Raji (cell line): ENCODE measurements around the gene NOS1AP.

ENCODE experiments used
- POLR2A ChIP-seq: IDR thresholded peaks from 2 replicates; pipeline ENCODE4 v1.6.1; 2011; ENCODE audit warnings: low read depth, low read length, control low read depth; ENCODE audit not compliant: insufficient read depth

NOS1AP gene

DNA sequence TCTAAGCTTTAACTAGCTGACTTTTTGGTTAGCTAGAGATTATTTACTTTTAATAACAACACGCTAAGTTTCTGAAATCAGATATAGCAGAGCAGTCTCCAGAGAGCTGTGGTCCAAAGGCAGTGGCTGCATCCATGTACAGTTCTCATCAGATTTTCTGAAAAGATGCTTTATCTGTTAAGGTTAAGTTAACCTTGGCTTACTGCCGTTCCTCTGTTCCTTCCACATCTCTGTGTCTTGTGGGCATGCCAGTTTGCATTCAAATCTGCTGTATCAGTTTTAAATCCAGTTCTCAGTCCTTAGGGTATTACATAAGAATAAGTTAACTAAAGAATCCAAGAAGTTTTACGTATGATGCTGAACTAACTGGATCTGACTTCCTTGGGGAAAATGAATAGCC is 260.3 kb downstream of the NOS1AP start:
- no peak for TF ChIP-seq POLR2A

DNA sequence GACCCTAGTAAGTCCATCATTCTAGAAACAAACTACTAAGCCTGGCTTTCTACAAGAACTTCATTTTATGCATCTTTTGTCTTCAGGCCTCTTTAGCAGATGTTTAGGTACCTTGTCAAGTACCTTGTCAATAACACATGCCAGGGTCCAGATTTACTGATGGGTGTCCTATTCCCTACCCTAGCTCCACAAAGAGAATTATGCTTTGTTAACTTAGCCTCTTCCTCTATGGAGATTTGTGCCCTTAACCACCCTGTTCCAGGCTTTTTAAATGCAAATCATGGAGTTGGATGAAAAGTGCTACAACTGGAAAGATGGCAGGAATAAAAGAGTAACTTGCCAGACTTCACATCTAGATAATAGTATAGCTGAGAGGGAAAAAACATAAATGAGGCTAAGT is 264.5 kb downstream of the NOS1AP start:
- TF ChIP-seq POLR2A = no peak

DNA sequence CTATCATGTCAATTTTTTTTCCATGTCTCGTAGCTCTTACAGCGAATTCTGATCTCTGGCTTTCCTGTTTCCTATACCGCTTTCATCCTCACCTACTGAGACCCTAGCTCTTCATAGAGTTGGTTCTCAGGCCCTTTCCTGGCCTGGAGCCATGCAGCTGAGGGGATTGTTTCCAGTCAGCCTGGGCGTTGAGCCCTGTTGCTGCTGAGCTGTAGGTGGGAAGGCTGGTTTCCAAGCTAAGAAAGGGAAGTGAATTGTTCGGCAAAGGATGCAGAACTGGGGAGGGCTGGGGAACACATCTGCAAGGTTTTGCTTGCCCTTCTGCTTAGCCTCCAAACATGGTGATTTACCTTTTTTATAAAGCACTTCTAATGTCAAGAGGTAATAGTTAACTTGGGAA is 265.6 kb downstream of the NOS1AP start:
- no peak for TF ChIP-seq POLR2A

DNA sequence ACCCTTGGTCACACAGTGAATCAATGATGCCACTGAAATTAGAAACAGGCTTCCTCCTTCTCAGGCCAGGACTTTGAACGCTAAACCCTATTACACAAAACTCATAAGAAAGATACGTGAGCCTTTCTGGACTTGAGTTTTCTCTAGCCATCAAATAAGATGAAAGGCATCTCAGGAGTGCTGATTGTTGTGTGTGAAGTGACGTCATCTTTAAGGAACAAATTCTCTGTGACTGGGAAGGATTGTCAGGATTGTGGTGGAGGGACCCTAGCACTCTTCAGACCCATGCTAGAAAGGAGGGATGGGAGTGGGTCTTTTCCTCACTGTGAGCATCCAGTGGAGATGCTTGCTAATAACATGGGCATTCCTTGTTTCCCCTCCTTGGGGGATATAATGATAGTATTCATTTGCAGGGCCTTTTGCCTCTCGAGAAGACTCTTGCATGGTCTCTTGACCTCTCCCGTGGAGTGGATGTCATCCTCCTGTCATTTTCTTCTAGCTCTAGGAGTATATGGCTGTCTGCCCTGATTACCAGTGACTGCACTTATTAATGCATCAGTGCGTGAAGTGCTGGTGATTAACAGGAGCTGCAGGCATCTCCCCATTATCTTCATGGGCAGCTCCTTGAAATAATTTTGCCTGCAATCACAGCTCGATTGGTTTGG is 267.3 kb downstream of the NOS1AP start:
- no peak for TF ChIP-seq POLR2A

DNA sequence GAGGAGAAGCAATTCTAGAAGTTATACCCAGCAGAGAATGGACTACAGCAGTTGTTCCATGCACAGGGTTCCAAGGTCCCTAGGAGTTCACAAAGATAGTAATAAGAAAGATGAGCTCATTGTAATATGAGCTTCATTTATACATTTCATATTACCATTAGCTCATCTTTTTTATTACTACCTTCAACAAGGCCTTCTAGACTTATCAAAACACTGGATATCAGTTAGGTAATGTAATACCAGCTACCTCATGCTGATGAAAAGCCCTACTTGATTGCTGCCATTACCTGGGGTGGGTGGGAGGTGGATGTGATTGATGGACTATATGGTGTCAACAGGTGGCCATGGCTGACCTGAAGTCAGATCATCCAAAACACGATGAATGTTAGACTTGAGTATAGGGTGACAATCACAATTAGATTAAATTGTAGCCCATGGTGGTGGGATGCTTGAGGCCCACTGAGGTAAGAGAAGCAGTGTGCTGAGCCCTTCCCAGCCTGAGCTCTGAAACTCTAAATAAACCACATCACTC is 273.0 kb downstream of the NOS1AP start:
- TF ChIP-seq POLR2A = no peak

DNA sequence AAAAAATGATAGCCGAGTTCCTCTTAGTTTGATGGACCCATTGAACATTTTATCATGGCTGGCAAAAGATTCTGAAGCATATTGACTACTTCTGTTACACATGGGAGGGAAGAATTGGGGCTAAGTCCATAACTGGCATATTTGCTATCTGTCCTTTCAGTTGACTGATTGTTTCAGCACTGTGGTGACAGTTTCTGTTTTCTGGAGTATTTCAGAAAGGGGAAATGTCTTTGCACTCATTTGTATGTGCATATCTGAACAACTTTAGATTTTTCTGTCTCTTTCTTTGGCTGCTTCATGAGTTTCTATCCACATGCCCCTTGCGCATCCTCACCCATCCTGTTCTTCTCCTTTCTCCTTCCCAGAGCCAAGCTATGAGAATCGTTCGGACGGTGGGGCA is 274.0 kb downstream of the NOS1AP start:
- TF ChIP-seq POLR2A = no peak

DNA sequence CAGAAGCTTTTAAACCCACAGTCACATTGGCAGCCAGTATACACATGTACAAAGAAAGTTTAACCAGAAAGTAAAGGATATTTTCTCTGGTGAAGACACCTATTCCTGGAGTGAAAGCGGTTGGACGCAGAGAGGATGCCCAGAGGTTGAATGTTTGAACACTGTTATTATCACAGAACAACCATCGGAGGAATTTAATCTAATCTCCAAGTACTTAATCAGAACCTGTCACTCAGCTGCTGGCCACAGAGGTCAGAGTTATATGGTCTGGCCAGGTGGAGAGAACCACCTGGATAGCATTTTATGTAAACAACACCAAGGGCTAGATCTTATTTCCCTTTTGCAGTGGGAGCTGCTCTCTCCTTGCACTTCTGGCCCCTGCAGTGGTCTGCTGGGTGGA is 277.8 kb downstream of the NOS1AP start:
- TF ChIP-seq POLR2A = no peak

DNA sequence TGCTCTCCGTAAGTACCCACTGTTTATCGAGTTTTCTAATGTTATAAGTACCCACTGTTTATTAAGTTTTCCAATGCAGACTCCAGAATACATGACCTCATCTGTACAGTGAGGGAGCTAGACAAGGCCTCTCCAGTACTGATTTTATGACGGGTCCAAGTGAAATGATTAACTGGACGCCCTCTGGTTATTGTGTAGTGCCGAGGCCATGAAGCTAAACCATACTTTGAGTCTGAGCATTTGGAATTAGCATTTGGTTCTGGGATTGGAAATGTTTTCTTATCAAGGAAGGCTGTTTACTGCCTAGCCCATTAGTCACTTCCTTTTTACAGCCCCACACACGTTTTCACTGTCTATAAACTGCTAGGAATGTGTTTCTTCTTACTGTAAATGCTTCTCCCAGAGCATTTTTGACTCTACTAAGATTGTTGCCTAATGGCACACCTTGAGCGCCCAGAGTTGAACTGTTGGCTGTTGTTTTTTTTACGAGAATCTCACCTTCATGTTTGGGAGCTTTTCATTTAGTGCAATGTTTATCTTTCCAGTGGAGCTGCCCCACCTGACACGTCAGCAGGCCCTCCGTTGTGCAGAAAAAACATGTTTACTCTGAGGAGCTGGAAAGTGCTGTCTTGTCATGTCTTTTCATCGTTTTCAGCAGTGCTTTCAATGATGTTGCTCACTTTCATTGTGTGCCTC is 280.3 kb downstream of the NOS1AP start:
- no peak for TF ChIP-seq POLR2A

DNA sequence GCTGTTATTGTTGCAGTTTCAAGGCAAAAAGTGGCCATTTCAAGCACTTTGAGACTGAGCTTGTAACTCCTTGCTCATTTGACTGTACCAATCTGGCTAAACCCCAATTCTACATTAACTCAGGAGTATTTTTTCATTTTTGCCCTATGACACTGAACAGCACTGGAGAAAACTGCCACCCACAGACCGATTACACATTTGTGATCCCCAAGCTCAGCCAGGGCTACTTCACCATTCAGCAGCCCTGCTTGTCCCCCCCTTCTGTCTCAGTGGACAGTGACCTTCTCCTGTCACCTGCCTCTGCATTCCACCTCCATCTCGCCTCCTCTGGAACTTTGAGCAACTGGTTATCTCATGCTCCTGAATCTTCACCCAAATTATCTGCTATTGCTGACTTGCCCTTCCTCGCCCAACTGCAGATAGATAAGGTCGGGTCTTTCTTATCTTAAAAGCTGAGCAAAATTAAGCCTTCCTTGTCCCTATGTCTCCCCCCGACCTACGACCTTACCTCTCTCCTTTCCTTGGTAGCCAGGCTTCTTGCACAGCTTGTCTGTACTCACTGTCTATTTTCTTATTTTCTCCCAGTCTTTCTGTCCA is 281.9 kb downstream of the NOS1AP start:
- TF ChIP-seq POLR2A = no peak

DNA sequence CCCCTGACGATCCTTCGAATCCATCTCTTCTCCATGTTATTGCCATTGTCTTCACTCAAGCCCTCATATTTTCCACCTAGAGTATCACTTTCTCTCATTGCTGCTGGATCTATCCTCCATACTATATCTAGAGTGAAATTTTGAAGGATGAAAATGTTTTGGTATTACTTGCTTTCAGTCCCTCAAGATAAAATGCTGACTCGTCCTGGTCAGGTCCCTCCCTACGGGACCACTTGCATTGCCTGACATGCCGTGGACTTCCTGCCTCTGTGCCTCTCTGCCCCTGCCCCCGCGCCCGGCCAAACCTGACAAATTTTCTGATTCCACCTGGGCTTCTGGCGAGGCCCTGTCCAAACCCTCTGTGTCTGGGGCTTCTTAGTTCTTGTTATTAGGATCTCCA is 283.6 kb downstream of the NOS1AP start:
- no peak for TF ChIP-seq POLR2A

DNA sequence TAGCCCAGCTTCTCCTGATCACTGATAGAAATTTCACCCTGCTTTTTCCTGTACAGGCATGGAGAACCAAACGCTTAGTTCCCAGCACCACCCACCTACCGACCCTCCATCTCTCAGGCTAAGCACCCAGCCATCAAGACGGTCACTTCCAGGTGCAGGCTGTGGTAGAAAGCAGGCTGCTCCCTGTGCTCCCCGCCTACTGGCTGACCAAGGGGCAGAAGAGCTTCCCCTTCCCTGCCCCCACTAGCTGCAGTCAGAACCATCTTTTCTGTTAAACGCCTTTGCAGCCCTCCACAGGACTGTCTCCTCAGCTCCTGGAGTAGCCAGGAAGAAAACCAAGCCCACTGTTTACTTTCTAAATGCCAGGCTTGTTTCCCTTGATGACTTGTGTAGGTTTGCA is 284.2 kb downstream of the NOS1AP start:
- TF ChIP-seq POLR2A = no peak

DNA sequence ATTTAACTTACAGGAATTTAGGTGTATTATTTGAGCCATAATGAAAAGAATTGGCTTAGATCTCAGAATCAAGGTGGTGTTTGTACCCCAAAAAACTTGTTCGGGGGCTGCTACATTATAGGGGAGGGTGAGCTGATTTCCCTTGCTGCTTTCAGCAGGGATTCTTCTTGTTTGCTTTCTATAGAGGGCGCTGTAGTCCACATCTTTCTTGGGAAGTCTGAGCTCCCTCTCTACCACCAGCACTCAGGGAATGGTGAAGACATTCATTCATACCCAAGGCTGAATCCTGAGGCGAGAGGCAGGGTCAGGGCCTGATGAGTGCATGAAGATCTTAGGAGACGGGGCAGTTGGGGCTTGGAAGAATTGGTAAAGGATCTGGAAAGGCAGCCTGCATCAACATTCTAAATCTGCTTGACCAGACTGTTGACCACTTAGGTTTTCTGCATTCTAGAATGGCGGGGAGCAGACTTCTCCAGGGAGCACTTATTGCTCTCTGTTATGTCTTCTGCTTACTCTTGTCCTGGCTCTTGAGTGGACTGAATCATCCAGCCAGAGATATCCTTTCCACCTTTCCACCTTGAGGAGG is 288.3 kb downstream of the NOS1AP start:
- TF ChIP-seq POLR2A = no peak

DNA sequence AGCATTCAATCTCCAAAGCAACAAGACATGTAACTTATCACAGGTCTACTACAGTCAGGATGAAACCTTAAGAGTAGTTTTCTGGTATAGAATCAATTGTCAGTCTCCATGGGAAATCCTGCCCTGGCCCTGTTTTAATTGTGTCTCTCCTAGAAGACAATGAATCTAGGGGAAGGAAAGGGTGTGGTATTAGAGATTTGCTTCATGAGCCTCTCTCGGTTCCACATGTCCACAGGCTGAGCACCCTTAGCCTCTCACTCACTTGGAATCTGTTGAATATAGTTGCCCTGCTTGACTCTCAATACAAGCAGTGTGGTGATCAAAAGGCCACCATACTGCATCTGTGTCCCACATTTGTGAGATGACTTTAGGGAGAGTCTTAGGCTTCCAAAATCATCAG is 289.4 kb downstream of the NOS1AP start:
- TF ChIP-seq POLR2A = no peak

DNA sequence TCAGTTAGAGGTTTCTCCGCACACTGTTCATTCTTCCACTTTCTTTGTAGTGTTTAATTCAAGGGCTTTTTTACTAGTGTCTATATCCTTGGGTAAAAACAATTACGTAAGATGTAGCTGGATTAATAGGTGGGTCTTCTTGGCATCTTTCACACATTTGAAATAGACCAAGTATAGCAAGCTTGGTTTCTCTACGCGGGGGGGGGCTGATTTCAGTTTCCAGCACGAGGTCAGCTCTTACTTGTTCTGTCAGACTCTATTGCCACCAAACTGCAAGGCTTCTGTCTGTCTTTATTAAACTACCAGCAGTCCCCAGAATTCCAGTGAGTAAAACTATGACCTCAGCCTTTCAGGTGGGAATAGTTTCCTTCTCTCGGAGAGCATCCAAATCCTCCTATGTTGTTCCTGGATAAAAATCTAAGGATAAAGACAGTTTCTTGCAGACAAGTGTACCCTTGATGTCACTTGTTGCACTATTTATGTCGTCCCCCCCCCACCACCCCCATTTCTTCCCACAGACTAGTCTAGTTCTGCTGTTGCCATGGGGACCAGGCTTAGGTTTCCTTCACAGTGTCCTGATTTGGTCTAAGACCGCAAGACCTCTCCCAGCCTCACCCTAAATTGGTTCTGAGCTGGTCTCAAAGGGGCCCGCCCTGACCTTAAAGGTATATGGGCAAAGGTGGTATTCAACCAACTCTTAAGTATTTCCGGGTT is 290.2 kb downstream of the NOS1AP start:
- TF ChIP-seq POLR2A = no peak

DNA sequence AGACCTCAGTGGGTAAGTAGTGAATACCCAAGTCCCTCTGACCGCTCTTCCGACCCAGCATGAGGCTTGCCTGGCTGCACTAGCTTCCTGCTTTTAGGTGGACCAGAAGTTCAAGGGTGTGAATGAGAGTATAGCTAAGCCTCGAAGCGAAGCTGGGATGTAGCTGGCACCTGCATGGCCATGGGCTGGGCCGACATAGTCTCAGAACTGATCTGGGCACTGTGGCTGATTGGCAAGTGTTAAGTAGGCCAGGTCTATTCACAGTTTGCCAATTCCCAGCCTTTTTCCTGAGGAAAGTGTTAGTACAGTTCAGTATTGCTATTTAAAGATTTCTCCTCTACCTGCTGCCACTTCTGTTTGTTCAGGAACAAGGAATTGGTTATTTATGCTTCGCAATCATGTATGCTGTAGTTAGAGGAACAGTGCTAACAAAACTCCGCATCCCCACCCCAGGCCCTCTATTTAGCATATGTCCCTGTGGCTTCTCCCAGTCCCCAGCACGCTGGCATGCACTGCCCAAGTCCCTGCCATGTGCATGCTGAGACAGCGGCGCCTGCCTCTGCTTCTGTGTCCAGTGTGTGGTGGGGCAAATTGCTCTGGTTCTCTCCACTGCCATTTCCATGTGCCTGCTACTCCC is 290.9 kb downstream of the NOS1AP start:
- TF ChIP-seq POLR2A = no peak
